SK-N-SH treated with all-trans-retinoic acid at 6 μM for 48 hours (cell line): ENCODE data around the gene ALPP.

Experiments used
- ARNTL ChIP-seq: fragments of 450-650 bp; formaldehyde crosslinking; IDR thresholded peaks from 2 replicates; pipeline ENCODE4 v1.5.0; 2020; ENCODE audit warnings: low read depth, mild to moderate bottlenecking, moderate library complexity, borderline replicate concordance
- CSDC2 ChIP-seq: fragments of 250-450 bp; sonication (Bioruptor Pico); IDR thresholded peaks from 2 replicates; pipeline ENCODE4 v1.5.0; 2020; ENCODE audit warnings: mild to moderate bottlenecking, moderate library complexity
- GLIS3 ChIP-seq: fragments of 250-450 bp; sonication (Bioruptor Pico); IDR thresholded peaks from 2 replicates; pipeline ENCODE4 v1.5.0; 2020; ENCODE audit warnings: mild to moderate bottlenecking, moderate library complexity
- ISL1 ChIP-seq: fragments of 250-450 bp; sonication (Bioruptor Pico); IDR thresholded peaks from 2 replicates; pipeline ENCODE4 v2.1.2; 2022; ENCODE audit warnings: mild to moderate bottlenecking, moderate library complexity
- RARB ChIP-seq: fragments of 250-450 bp; sonication (Bioruptor Pico); IDR thresholded peaks from 2 replicates; pipeline ENCODE4 v1.8.0; 2021; ENCODE audit warnings: mild to moderate bottlenecking, moderate library complexity
- TCF4 ChIP-seq: fragments of 250-450 bp; sonication (Bioruptor Pico); IDR thresholded peaks from 2 replicates; pipeline ENCODE4 v1.8.0; 2021; ENCODE audit warnings: mild to moderate bottlenecking, moderate library complexity, borderline replicate concordance
- ZC3H10 ChIP-seq: fragments of 250-450 bp; sonication (Bioruptor Pico); IDR thresholded peaks from 2 replicates; pipeline ENCODE4 v1.5.1; 2021; ENCODE audit warnings: mild to moderate bottlenecking, moderate library complexity
- ZFP3 ChIP-seq: fragments of 250-450 bp; sonication (Bioruptor Pico); IDR thresholded peaks from 2 replicates; pipeline ENCODE4 v1.5.0; 2020; ENCODE audit warnings: mild to moderate bottlenecking, moderate library complexity
- ZFP30 ChIP-seq: fragments of 450-650 bp; formaldehyde crosslinking; IDR thresholded peaks from 2 replicates; pipeline ENCODE4 v1.5.0; 2022; ENCODE audit warnings: mild to moderate bottlenecking, moderate library complexity
- TF ChIP-seq, protein P1 (sequence below): fragments of 250-450 bp; sonication (Bioruptor Pico); IDR thresholded peaks from 2 replicates; pipeline ENCODE4 v1.8.0; 2021; ENCODE audit warnings: low read depth, mild to moderate bottlenecking, moderate library complexity, borderline replicate concordance
- TF ChIP-seq, protein P2 (sequence below): fragments of 250-450 bp; sonication (Bioruptor Pico); IDR thresholded peaks from 2 replicates; pipeline ENCODE4 v1.5.1; 2020; ENCODE audit warnings: low read depth, mild to moderate bottlenecking, moderate library complexity

DNA sequence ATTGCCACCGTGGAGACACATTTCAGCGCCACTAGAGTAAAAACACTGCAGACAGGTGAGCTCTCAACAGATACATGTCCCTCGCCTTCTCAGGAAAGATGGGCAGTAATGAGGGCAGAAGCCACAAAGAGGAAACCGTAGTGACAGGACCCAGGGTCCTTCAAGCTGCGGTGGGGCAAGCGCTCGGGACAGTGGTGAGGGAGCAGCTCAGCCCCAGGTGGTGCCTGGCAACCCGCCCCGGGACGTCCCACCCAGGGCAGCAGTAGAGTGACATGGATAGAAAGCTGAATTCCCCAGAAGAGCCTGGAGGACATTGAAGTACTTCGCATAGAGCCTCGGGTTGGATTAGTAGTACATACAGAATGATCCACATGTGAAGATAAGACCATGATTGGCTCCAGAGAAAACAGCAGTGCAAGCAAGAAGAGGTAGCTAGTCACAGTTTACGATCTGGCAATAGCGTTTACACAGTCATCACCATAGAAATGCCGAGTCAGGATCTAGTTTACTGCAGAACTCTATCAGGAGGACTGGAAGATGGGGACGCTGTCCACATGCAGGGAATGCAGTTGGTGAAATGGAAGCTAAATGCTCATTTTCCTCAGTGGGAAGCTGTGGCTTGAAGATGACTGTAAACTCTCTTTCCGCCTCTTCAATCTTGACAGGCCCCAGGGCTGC, 37.4 kb upstream of the ALPP start:
- TF ChIP-seq, protein P1, sequence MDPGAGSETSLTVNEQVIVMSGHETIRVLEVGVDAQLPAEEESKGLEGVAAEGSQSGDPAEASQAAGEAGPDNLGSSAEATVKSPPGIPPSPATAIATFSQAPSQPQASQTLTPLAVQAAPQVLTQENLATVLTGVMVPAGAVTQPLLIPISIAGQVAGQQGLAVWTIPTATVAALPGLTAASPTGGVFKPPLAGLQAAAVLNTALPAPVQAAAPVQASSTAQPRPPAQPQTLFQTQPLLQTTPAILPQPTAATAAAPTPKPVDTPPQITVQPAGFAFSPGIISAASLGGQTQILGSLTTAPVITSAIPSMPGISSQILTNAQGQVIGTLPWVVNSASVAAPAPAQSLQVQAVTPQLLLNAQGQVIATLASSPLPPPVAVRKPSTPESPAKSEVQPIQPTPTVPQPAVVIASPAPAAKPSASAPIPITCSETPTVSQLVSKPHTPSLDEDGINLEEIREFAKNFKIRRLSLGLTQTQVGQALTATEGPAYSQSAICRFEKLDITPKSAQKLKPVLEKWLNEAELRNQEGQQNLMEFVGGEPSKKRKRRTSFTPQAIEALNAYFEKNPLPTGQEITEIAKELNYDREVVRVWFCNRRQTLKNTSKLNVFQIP (CRISPR knock-in tag): no peak
- no peak for TF ChIP-seq RARB
- no peak for TF ChIP-seq ZFP30
- no peak for TF ChIP-seq ZC3H10 (CRISPR knock-in tag)
- no peak for TF ChIP-seq CSDC2 (CRISPR knock-in tag)
- TF ChIP-seq, protein P2, sequence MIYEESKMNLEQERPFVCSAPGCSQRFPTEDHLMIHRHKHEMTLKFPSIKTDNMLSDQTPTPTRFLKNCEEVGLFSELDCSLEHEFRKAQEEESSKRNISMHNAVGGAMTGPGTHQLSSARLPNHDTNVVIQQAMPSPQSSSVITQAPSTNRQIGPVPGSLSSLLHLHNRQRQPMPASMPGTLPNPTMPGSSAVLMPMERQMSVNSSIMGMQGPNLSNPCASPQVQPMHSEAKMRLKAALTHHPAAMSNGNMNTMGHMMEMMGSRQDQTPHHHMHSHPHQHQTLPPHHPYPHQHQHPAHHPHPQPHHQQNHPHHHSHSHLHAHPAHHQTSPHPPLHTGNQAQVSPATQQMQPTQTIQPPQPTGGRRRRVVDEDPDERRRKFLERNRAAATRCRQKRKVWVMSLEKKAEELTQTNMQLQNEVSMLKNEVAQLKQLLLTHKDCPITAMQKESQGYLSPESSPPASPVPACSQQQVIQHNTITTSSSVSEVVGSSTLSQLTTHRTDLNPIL: no peak
- no peak for TF ChIP-seq ZFP3
- TF ChIP-seq GLIS3 (CRISPR knock-in tag): no peak
- no peak for TF ChIP-seq TCF4
- TF ChIP-seq ARNTL (CRISPR knock-in tag): no peak
- no peak for TF ChIP-seq ISL1 (CRISPR knock-in tag)
